NCI-H2171 treated with DMSO at 0.1 percent for 48 hours (cell line): ENCODE measurements around the gene NFATC3.

Experiments used
- DNase-seq: peaks from one replicate; lab custom pipeline; 2025; lab: John Stamatoyannopoulos, UW

The NFATC3 gene

DNA sequence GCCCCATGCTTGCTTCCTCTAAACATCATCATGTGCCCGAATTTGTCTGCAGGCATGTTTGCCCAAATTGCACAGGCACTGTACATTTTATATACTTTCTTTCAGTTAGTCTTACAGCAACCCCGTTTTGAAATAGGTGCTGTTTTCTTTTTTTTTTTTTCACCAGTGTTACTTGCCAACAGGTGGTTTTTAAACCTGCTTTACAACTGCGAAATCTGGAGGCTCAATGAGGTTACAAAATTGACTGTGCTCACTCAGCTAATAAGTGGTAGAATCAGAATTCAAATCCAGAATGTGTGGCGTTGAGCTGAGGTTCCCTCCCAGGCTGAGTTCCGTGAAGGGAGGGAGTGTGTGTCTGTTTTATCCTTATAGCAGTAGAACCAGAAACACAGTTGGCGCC lies 165.8 kb downstream of the NFATC3 start:
- no peak for DNase-seq

- no peak for DNase-seq
These were observed 166.7 kb downstream of the NFATC3 start for GRCh38 chr16:68251832-68252231.

- DNase-seq, result no peak
These were observed 167.2 kb downstream of the NFATC3 start for GRCh38 chr16:68252383-68252782.

- DNase-seq, result no peak
These were observed 168.6 kb downstream of the NFATC3 start for GRCh38 chr16:68253721-68254120.

DNA sequence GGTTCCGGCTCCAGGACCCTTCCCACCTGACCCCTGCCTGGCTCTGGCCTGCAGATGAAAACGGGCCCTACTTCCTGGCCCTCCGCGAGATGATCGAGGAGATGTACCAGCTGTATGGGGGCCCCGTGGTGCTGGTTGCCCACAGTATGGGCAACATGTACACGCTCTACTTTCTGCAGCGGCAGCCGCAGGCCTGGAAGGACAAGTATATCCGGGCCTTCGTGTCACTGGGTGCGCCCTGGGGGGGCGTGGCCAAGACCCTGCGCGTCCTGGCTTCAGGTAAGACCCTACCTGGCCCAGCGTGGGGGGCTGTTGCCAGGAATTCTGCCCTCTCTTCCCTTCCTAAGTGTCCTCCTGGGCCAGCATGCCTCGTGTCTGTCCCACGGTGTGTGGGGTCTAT lies 170.5 kb downstream of the NFATC3 start:
- no peak for DNase-seq

DNA sequence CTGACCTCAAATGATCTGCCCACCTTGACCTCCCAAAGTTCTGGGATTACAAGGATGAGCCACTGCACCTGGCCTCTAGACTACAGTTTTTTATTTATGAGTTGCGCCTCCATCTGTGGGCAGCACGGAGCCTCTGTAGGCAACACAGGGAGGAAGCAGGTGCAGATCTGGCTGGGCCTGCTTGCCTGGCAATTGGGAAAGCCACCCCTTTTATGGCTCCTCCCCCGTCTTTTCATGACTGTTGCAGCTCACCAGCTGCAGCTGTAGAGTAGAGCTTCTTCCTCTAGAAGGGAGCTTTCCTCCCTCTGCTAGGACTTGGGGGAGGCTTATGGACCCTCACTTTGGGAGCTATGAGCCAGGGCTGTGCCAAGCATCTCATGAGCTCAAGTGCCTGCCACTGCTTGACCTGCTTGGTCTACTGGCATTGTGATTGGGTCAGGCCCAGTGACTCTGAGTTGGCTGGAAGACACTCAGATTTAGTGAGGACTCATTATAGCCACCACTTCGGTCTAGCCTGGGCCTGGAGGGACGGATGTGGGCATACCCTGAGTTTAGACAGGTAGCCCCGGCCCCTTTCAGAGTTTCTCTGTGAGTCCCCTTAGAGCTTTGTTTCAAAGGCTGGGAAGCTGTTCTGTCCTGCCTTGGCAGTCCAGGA lies 172.2 kb downstream of the NFATC3 start:
- DNase-seq, result peak; percentile 41

GRCh38 chr16:68257906-68258800 lies 173.0 kb downstream of the NFATC3 start:
- no peak for DNase-seq

DNA sequence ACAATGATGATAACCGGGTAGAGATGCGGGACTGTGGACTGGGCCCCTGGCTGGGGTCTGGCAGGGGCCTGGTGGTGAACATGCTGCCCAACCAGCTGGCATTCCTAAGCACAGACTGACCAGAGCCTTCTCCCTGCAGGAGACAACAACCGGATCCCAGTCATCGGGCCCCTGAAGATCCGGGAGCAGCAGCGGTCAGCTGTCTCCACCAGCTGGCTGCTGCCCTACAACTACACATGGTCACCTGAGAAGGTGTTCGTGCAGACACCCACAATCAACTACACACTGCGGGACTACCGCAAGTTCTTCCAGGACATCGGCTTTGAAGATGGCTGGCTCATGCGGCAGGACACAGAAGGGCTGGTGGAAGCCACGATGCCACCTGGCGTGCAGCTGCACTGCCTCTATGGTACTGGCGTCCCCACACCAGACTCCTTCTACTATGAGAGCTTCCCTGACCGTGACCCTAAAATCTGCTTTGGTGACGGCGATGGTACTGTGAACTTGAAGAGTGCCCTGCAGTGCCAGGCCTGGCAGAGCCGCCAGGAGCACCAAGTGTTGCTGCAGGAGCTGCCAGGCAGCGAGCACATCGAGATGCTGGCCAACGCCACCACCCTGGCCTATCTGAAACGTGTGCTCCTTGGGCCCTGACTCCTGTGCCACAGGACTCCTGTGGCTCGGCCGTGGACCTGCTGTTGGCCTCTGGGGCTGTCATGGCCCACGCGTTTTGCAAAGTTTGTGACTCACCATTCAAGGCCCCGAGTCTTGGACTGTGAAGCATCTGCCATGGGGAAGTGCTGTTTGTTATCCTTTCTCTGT lies 174.0 kb downstream of the NFATC3 start:
- no peak for DNase-seq

DNA sequence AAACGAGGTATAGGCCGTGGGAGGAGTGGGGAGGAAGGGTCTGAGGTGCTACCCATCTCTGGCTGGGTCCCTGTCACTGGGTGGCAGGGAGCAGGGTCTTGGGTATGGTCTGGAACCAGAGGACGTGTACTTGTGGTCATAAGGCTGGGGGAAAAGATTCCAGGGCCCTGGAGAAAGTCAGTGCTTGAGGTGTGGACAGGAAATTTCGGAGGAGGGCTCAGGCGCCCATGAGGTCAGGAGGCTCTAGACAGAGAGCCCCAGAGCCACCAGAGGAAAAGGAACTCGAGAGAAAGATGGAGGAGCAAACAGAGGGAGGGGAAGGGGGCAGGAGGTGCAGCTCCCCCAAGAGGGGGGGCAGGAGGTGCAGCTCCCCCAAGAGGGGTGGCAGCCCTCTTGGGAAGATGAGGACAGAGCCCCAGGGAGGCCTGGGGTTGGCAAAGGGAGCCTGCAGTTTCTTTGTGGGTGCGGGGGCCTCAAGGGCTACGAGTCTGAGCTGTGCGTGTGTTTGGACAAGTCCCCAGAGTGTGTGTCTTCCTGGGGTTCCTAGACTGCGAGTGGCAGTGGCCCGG lies 178.5 kb downstream of the NFATC3 start:
- no peak for DNase-seq

DNA sequence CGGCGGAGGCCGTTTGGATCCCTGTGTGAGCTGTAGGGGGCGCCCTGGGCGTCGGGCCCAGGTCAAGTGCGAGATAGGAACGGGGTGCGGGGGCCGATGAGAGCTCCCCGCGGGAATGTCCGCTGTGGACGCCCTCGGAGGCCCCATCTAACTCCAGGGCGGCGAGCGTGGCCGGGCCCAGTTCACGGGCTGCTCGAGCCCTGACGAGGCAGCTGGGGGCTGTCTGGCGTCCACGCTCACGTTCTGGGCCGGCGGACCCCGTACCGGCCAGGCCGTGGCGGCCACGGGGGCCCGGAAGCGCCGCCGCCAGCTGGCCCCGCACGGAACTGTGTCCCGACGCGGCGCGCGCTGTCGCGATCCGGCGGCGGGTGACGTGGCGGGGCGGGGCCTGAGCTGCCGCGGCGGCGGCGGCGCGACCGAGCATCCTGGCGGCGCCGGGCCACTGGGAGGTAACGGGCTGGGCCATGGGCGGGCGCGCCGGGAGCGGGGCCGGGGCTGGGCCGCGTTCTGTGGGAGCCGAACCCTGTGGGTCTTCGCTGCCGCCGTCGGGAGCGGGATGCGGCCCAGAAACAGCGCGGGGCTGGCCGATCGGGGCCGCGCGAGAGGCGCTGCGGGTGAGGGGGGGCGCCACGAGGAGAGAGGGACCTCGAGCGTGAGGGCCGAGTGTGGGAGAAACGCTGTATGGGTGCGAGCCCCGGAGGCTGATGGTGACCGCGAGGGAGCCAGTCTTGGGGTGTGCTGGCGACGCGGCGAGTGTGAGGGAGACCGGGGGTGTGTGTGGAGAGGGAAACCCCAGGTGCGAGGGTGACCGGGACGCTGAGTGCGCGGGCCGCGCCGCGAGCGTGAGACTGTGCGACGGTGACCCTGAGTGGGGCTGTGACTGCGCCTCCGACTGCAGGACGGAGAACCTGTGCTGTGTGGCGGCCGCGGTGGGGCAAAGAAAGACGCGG lies 179.2 kb downstream of the NFATC3 start, which contains the start of gene SLC7A6:
TSS of gene SLC7A6 (plus strand) at position 399 of the 950 bp plus-strand sequence. CDS start 10,201 bp downstream, outside the sequence.
- DNase-seq, result peak; percentile 59

- peak; percentile 53 for DNase-seq
These were observed 180.1 kb downstream of the NFATC3 start for GRCh38 chr16:68265078-68265920.

DNA sequence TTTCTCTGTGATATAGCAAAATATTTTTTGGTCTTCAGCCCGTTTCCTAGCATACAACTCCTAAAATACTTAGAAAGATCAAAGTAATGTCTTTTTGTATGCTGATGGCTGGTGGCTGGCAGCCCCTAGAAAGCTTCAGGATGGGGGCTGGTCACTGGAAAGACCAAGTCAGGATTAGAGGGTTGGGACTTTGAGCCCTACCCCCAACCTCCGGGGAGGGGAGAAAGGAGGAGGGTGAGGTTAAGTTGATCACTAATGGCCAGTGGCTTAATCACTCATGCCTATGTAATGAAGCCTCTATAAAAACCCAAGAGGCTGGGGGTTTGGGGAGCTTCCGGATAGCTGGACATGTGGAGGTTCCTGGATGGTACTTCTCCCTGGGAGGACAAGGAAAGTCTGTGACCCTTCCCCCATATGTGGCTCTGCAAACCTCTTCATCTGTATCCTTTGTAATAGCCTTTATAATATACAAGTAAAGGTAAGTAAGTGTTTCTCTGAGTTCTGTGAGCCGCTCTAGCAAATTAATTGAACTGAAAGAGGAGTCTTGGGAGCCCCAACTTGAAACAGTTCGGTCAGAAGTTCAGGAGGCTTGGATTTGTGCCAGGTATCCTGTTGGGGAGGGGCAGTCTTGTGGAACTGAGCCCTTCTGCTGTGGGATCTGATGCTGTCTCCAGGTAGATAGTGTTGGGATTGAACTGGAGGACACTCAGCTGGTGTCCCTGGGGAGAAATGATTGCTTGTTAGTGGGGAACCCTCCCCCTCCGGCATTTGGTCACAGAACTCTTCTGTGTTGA lies 182.6 kb downstream of the NFATC3 start:
- peak; percentile 93 for DNase-seq

DNA sequence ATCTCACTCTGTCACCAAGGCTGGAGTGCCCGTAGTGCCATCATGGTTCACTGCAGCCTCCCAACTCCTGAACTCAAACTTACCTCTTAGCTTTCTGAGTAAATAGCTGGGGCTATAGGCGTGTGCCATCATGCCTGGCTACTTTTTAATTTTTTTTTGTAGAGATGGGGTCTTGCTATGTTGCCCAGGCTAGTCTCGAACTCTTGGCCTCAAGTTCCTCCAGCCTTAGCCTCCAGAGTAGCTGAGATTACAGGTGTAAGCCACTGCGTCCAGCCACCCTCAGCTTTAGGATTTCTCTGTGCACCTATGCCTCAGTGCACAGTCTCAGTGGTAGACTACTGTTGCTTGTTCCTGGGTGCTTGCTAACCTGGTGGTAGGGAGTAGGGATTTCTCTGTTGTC lies 184.6 kb downstream of the NFATC3 start:
- no peak for DNase-seq

DNA sequence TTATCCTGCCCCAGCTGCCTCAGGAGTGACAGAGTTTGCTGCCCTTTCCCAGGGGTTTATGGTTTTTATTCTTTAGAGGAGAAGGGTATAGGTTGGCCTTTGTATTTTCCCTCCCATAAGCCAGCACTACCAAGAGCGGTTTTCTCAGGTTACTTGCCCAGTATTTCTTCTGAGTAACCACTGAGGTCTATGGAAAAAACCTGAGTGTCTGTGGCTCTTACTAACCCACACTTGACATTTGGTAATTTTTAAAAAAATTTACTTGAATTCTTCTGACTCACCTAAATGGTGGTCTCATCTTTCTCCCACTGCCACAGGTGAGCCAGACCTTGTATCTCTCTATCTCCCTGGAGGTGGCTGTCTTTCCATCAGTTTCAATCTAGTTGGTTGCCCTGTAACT lies 185.2 kb downstream of the NFATC3 start:
- no peak for DNase-seq

- peak; percentile 90 for DNase-seq
These were observed 187.5 kb downstream of the NFATC3 start for GRCh38 chr16:68272507-68273209.

GRCh38 chr16:68273459-68273858 lies 188.3 kb downstream of the NFATC3 start:
- no peak for DNase-seq

DNA sequence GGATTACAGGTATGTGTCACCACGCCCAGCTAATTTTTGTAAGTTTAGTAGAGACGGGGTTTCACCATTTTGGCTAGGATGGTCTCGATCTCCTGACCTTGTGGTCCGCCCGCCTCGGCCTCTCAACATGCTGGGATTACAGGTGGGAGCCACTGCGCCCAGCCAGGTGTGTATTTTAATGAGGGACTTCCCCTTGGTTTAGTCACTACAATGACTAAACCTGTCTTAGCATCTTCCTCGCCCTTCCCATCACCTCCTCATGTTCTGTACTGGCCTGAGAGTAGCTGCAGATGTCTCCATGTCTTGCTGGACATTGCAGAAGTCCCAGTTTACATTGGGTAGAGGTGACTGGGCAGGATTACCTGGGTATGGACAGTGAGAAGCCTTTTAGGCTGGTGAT lies 188.7 kb downstream of the NFATC3 start:
- DNase-seq, result no peak

GRCh38 chr16:68274441-68274840 lies 189.3 kb downstream of the NFATC3 start:
- DNase-seq, result no peak
